Measurements from ENCODE around the gene LTBP2.

The LTBP2 gene

DNA sequence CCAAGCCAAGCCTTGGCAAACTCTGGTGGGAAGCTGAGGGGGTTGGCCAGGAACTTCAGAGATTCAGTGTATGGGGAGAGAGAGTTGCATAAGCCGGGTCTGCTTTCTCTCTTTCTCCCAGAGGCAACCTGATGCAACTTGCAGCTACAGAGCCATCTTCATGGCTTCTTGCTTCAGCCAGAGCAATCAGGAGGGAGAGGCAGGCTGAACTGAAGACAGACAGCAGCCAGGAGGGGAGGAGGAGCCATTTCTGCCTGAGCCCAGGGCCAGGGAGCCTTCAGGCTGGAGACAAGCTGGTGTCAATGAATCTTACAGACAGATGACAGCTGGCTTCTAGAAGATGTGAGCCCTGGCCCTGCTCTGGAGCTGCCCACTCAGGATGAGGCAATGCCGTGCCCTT lies 137.7 kb downstream of the LTBP2 start:
- no peaks in the 10 kb centered on the region for H3K9me3 Mint-ChIP-seq
- peaks cover 4% of the 10 kb centered on the region for H3K27me3 Mint-ChIP-seq (ENCODE audit: low read depth)
- no peak overlapping the region for H3K4me3 Mint-ChIP-seq
- peaks cover 6% of the 10 kb centered on the region for H3K4me1 Mint-ChIP-seq
- TF ChIP-seq, protein P1, sequence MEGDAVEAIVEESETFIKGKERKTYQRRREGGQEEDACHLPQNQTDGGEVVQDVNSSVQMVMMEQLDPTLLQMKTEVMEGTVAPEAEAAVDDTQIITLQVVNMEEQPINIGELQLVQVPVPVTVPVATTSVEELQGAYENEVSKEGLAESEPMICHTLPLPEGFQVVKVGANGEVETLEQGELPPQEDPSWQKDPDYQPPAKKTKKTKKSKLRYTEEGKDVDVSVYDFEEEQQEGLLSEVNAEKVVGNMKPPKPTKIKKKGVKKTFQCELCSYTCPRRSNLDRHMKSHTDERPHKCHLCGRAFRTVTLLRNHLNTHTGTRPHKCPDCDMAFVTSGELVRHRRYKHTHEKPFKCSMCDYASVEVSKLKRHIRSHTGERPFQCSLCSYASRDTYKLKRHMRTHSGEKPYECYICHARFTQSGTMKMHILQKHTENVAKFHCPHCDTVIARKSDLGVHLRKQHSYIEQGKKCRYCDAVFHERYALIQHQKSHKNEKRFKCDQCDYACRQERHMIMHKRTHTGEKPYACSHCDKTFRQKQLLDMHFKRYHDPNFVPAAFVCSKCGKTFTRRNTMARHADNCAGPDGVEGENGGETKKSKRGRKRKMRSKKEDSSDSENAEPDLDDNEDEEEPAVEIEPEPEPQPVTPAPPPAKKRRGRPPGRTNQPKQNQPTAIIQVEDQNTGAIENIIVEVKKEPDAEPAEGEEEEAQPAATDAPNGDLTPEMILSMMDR (IDR thresholded peaks at IDR 0.05; ENCODE audit: unreplicated experiment in 3 of 3), result no peak
- no peak overlapping the region for H3K27ac Mint-ChIP-seq
- peaks cover 30% of the 10 kb centered on the region for H3K36me3 Mint-ChIP-seq (ENCODE audit: low read depth)

DNA sequence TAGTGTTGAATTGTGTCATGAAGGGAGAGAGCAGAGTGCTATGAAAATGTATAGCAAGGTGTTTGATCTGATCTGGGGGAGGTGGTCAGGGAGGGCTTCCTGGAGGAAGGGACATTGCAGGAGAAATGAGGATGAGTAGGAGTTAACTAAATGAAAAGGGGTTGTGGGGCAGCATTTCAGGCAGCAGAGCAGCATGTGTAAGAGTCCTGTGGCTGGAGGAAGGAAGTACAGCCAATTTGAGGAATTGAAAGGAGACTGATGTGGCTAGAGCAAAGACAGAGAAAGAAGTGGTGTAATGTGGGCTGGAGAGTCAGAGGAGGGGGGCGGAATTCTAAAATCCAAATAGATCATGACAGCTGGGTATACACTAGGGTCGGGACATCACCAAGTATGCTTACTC lies 139.4 kb downstream of the LTBP2 start:
- H3K27ac Mint-ChIP-seq, result no peak overlapping the region
- peaks cover 4% of the 10 kb centered on the region for H3K27me3 Mint-ChIP-seq (ENCODE audit: low read depth)
- H3K4me1 Mint-ChIP-seq, result peaks cover 6% of the 10 kb centered on the region
- H3K4me3 Mint-ChIP-seq, result no peak overlapping the region
- TF ChIP-seq, protein P1 (IDR thresholded peaks at IDR 0.05; ENCODE audit: unreplicated experiment in 3 of 3), result no peak
- H3K36me3 Mint-ChIP-seq (ENCODE audit: low read depth), result peaks cover 26% of the 10 kb centered on the region
- no peaks in the 10 kb centered on the region for H3K9me3 Mint-ChIP-seq

DNA sequence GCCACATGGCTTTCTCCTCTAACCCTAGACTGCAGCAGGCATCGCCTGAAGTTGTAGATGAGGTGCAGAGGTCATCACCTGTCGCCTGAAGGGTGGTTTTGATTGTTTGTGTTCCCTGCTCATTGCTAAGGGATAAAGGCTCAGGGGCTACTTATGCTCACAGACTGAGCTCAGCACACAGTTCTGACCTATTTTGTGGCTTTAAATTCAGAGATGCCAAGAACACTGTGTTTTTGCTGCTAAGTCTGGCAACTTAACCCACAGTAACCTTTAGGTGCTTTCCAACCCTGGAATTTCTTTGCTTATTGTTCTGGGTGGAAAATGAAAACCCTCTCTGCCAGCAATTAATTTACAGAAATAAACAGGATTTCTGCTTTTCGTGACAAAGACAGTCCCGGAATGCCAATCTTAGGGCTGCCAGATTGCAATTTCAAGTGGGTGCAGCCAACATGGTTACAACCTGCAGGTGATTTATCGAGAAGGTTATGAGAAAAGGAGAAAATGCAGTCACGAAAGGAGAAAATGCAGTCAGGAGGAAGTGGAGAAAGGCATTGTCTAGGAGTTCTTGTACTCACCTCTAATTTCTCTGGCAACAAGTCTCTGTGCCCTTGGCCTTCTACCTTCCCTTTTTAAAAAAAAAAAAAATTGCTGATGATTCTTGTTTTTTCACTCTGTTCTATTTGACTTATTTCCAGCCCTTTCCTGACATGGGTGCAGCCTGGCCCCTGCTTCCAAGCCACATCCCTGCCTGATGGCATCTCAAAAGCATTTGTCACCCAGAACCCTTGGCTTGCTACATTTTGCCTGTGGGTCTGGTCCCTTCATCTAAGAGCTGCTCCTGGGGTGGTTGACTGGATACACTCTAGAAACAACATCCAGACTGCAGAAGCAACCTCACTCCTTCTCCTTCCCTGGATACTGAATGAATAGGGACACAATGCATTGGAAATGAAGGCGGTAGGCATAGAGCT lies 142.2 kb downstream of the LTBP2 start:
- Mint-ChIP-seq H3K4me1 (peaks cover 6% of the 10 kb centered on the region), H3K9me3 (no peaks in the 10 kb centered on the region), H3K27ac (no peak overlapping the region), H3K4me3 (no peak overlapping the region), H3K36me3 (ENCODE audit: low read depth) (peaks cover 13% of the 10 kb centered on the region), H3K27me3 (ENCODE audit: low read depth) (peaks cover 4% of the 10 kb centered on the region)
- TF ChIP-seq, protein P1 (IDR thresholded peaks at IDR 0.05; ENCODE audit: unreplicated experiment in 3 of 3), result no peak

DNA sequence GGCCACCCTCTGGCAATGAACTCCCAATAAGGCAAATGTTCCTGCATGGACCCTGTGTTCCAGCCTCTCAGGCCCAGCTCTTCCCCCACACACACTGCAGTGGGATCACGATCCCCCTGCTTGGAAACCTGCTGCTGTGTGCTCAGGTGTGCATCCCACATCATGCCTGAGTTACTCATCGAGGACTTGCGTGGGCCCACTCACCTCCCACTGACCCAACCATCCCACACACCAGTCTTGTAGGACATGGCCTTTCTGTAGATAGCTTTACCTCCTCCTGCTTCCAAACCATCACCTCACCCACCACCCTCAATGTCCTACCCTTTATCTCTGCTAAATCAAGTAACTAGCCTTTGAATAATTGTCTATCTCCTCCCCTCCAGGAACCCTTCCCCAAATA lies 143.5 kb downstream of the LTBP2 start:
- TF ChIP-seq, protein P1 (IDR thresholded peaks at IDR 0.05; ENCODE audit: unreplicated experiment in 3 of 3), result no peak
- no peaks in the 10 kb centered on the region for H3K4me1 Mint-ChIP-seq
- H3K4me3 Mint-ChIP-seq, result no peak overlapping the region
- no peaks in the 10 kb centered on the region for H3K9me3 Mint-ChIP-seq
- H3K27me3 Mint-ChIP-seq (ENCODE audit: low read depth), result peaks cover 4% of the 10 kb centered on the region
- H3K27ac Mint-ChIP-seq, result no peak overlapping the region
- peaks cover 8% of the 10 kb centered on the region for H3K36me3 Mint-ChIP-seq (ENCODE audit: low read depth)

DNA sequence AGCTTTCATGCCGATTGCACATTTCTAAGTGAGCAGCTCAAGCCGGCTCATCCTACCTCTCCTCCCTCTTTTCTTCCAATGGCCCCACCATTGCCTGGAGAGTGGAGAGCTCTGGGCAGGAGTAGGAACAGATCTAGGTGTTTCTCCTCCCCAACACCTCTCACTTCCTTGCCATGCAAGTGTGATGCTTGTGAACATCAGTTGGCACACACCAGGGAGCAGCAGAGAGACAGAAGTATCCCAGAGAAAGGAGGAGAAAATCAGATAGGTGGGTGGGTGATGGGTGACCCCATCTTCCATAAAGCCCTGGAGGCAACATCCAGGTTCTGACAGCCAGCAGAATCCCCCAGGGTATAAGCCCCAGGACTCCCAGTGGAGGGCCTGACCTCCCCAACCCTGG lies 146.7 kb downstream of the LTBP2 start:
- no peak overlapping the region for H3K4me3 Mint-ChIP-seq
- H3K36me3 Mint-ChIP-seq (ENCODE audit: low read depth), result no peaks in the 10 kb centered on the region
- H3K4me1 Mint-ChIP-seq, result peaks cover 6% of the 10 kb centered on the region
- H3K27ac Mint-ChIP-seq, result no peak overlapping the region
- H3K27me3 Mint-ChIP-seq (ENCODE audit: low read depth), result peaks cover 3% of the 10 kb centered on the region
- H3K9me3 Mint-ChIP-seq, result no peaks in the 10 kb centered on the region
- TF ChIP-seq, protein P1 (IDR thresholded peaks at IDR 0.05; ENCODE audit: unreplicated experiment in 3 of 3), result no peak

DNA sequence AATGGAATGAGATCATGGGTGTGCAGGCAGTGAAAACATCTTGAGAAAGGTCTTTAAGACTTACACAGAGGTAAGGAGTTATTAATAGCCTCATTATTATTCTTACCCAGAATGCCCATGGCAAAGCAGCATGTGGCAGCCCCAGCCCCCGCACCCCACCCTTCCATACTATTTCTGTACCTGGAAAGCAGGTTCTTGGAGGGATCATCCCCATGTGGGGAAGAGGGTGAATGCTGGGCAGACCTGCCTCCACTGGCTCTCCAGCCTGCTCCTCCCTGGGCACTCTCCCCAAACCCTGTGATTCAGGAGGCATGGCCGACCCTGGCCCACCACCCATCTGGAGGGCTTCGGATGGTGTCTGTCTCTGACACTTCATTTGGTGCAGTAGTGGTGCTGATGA lies 147.3 kb downstream of the LTBP2 start:
- no peaks in the 10 kb centered on the region for H3K9me3 Mint-ChIP-seq
- H3K4me3 Mint-ChIP-seq, result no peak overlapping the region
- H3K36me3 Mint-ChIP-seq (ENCODE audit: low read depth), result no peaks in the 10 kb centered on the region
- no peak overlapping the region for H3K27ac Mint-ChIP-seq
- peaks cover 7% of the 10 kb centered on the region for H3K27me3 Mint-ChIP-seq (ENCODE audit: low read depth)
- H3K4me1 Mint-ChIP-seq, result peaks cover 10% of the 10 kb centered on the region
- TF ChIP-seq, protein P1 (IDR thresholded peaks at IDR 0.05; ENCODE audit: unreplicated experiment in 3 of 3), result no peak
